Hippocampal formation (tissue), 2 donors: ENCODE results near the gene AQP12B.
"Not testable (repeated sequence)": the region's sequence is repeated elsewhere in the genome, so short reads cannot be mapped to it uniquely, and the experiment has no call there.

Source experiments
- DNase-seq, 2 donors: peaks; one replicate each; lab custom pipeline; 2025; lab: John Stamatoyannopoulos, UW

The AQP12B gene

DNA sequence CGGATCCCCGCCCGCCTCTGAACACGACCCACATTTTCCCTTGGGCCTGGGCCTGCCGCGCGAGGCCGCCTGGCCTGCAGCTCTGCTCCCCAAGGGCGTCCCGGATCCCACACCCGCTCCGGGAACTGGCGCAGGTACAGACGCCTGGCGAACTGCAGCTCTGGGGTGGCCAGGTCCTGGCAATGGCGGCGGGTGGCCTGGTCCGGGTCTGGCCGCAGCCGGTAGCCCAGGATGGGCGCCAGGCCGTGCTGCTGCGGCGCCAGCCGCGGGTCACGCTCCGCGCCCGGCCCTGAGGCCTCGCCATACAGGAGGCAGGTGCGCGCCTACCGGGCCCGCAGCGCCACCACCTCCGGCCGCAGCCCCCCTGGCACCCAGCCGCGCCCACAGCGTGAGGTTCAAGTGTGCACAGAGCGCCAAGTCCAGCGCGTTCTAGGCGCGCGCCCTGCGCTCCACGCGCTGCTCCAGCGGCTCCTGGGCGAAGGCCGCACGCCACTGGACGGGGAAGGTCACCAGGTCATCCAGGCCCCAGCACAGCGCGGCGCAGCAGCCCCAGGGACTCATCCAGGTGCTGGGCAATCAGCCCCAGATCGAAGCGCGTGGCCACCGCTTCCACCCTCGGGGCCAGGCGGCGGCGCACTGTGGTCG, 18.5 kb upstream of the AQP12B start:
- DNase-seq: no peak

- DNase-seq: not testable (repeated sequence)
Measured at GRCh38 chr2:240700616-240701015, 17.9 kb upstream of the AQP12B start.

DNA sequence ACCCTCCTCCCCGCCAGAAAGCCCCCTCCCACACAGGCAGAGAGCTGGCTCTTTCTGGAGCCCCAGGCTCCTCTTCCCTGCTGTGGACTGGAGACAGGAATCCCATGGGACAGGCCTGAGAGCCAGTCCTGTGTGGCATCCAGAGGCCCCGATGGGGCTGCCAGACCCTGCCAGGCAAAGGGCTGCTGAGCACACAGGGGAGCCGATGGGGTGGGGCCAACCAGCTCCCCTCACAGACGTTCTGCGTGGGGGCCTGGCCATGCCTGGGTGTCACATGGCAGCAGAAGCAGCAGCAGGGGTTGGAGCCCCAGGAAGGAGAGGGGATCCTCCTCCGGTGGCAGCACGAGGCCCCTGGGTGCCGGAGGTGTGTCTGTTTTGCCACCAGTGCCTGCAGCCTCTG, 17.1 kb upstream of the AQP12B start:
- DNase-seq: not testable (repeated sequence)

DNA sequence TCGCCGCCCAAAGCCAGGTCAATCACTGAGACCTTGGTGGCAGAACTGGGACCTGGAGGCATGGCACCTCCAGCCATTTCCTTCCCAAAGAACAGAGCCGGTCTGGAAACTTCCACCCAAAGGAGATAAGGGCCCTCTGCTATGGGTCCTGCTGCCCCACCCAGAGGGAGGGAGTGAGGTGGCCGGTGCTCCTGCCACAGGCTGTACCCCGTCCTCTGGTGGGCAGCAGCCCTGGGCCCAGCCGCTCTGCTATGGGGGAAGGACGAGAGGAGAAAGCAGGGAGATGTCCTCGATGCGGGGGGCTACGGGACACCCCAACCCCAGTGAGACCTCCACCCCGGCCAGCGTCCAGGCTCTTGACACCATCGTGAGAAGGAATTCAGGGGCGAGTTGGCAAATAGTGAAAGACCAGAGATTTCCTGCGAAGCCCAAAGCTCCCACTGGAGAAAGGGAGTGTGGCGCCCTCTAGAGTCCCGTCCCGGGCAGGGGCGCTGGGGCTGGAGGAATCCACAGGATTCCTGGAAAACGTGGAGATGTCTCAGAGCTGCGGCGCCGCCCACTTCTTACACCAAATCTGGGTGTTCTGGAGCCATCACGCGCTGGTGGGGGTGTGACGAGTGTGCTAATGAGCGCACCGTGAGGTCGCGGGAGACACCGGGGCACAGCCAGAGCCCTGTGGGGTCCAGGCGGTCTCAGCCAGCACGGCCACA, 16.3 kb upstream of the AQP12B start:
- not testable (repeated sequence) for DNase-seq

DNA sequence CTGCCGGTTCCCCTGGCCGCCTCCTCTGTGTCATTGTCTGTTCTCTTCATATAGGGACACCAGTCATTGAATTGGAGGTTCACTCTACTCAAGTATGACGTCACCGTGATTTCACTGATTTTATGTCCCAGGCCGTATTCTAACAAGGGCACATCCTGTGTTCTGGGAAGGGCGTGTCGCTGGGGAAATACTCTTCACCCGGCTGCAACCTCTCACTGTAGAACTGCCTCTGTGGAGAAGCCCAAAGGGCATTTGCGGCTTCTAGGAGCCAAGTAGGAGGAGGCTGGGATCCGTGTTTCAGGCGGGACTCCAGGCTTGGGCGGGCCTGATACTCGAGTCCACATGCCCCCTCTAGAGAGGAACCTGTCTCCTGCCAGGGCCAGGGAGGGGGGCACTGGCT, 13.8 kb upstream of the AQP12B start:
- DNase-seq: not testable (repeated sequence)

DNA sequence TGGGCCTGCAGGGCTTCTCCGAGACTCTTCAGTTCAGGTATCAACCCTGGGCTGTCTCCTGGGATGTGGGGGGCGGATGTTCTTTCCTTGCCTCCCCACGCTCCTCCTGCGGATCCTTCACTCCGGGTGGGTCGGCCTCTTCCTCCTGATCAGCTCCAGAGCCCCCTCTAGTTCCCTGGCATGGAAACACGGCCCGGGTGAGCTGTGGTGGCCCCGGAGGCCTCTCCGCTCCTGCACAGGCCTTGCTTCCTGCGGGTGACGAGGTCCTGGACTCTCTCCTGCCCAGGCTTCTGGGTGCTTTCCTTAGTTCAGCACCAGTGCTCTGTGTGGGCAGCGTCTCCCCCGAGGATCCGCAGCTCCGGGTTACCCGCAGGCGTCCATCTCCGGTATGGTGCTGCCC, 12.9 kb upstream of the AQP12B start:
- DNase-seq: not testable (repeated sequence)

DNA sequence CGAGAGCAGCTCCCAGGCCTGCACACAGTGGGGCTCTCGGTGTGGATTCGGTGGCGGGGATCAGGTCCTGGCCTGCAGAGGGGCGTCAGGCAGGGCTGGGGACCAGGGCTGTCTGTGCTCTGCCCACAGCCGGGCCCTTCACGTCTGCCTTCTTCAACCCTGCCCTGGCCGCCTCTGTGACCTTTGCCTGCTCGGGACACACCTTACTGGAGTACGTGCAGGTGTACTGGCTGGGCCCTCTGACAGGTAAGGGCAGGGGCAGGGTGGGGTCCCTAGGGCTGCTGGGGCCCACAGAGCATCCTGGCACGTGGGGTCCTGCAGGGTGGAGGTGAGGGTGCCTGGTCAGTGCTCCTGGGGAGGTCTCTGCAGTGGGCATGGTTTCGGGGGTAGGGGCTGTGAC, 11.6 kb upstream of the AQP12B start:
- not testable (repeated sequence) for DNase-seq

- DNase-seq: not testable (repeated sequence)
Measured at GRCh38 chr2:240692583-240693561, 10.2 kb upstream of the AQP12B start.

DNA sequence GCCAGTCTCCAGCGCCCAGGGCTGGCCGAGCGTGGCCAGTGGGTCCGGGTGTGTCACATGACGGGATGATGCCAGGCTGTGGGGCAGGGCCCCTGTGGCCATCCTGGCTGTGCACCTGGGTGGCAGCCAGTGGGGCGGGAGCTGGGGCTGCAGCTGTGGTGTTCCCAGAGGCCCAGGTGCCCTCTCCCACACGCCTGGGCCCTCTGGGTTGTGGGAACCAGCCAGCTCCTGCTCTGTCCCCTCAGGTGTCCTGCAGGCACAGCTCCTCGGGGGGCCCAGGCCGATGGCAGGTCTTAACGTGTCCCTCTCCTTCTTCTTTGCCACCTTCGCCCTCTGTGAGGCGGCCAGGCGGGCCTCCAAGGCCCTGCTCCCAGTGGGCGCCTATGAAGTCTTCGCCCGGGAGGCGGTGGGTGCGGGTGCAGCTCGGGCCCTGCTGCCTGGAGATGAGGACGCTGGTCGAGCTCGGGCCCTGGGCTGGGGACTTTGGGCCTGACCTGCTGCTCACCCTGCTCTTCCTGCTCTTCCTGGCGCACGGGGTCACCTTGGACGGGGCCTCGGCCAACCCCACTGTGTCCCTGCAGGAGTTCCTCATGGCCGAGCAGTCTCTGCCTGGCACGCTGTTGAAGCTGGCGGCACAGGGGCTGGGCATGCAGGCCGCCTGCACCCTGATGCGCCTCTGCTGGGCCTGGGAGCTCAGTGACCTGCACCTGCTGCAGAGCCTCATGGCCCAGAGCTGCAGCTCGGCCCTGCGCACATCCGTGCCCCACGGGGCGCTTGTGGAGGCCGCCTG, 9.1 kb upstream of the AQP12B start, which contains the start of gene AQP12A:
TSS of gene AQP12A (plus strand) at position 236 of the 790 bp plus-strand sequence. CDS start at position 284, 48 bp downstream.
- DNase-seq: not testable (repeated sequence)

- DNase-seq: not testable (repeated sequence)
Measured at GRCh38 chr2:240691075-240691427, 8.4 kb upstream of the AQP12B start.

DNA sequence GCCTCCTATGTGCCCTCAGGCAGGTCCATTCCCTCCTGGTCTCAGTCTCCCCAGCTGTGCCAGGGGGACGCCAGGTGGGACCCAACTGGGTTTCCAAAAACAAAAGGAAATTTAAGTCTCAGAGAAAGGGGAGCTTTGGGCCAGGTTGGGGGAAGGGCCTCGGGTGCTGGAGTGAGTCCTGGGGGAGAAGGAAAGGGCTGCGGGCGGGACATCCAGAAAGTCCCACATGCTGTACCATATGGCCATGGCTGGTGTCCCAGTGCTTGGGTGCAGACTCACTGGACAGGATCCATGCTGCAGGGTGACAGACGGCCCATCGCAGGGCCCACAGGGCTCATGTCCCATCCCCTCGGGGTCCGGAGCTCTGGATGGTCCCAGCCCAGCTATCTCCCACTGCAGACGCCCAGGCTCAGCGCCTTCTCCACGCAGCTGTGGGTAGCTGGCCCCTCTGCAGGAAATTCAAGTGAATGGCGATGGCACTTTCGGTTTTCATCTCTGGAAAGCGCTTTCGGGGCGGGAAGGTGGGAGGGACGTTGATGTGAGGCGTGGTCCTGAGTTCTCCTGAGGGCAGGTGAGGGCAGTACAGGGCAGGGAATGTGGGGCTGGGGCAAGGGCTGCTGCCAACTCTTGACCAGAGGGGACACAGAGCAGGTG, 7.9 kb upstream of the AQP12B start:
- DNase-seq: not testable (repeated sequence)

DNA sequence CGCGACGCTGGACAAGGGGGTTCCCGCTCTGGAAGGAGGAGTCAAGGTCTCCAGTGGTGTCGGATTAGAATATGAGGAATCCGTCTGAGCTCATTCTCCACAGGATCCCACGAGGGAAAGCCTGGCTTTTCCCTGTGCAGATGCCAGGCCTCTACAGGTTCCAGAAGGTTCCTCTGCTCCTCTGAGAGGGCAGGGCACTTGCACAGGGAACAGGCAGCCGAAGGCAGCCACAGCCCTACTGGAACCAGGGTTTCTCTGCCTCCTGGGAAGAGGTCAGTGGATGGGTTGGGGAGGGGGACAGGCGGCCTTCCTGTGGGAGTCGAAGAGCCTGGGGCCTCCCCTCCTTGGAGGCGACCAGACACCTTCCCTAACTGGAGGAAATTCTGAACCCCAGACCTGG, 7.3 kb upstream of the AQP12B start:
- no peak for DNase-seq

- no peak for DNase-seq
Measured at GRCh38 chr2:240688553-240688919, 5.9 kb upstream of the AQP12B start.

DNA sequence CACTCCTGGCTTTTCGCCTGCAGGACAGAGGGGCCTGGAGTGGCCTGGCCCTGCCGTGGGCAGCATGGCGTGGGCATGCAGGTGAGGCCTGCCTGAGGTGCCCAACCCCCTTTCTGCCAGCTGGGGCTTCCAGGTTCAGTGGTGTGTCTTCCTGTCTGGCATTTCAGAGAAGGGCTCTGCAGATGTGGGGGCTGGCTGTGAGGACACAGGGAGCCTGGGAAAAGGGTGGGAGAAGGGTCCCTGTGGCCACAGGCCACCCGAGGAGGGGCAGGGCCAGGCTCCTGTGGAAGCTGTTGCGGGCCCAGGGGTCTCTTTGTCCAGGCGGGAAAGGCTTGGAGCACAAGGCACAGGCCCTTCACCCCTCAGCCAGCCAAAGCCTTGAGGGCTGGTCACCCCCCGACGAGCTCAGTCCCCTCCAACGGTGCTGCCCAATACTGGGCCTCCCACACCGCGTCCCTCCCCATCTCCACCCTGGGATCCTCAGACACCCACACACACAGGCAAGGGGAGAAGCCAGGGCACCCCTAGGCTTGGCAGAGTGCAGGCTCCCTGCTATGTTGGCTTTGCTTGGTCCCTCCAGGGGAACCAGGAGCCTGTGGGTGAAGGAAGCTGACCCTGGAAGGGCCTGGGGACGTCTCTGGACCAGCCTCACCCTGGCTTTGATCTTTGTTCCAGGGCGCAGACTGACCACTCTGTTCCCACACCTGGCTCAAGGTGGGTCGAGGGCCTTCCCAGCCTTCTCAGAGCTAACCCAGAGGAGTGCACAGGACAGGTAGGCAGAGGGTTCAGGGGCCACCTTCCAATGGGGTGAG, 5.3 kb upstream of the AQP12B start:
- DNase-seq: no peak

- DNase-seq: no peak
Measured at GRCh38 chr2:240687045-240687740, 4.5 kb upstream of the AQP12B start.

DNA sequence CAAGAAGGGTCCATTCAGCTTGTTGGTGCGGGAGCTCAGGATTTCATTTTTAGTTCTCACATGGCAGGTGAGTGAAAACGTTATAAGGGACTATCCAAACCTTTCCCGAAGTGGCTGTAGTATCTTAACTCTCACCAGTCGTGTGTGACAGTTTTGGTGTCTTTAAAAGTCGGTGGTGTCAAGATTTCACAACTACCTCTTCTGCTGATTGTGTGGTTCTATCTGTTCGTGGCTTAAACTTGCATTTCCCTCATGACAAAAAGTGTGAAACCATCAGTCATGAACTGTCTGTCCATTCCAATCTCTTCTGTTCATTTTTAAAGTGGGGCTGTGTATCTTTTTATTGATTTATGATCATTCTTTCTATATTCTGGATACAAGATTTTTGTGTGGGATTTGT, 3.8 kb upstream of the AQP12B start:
- no peak for DNase-seq

GRCh38 chr2:240685771-240686371, 3.2 kb upstream of the AQP12B start:
- DNase-seq: no peak

DNA sequence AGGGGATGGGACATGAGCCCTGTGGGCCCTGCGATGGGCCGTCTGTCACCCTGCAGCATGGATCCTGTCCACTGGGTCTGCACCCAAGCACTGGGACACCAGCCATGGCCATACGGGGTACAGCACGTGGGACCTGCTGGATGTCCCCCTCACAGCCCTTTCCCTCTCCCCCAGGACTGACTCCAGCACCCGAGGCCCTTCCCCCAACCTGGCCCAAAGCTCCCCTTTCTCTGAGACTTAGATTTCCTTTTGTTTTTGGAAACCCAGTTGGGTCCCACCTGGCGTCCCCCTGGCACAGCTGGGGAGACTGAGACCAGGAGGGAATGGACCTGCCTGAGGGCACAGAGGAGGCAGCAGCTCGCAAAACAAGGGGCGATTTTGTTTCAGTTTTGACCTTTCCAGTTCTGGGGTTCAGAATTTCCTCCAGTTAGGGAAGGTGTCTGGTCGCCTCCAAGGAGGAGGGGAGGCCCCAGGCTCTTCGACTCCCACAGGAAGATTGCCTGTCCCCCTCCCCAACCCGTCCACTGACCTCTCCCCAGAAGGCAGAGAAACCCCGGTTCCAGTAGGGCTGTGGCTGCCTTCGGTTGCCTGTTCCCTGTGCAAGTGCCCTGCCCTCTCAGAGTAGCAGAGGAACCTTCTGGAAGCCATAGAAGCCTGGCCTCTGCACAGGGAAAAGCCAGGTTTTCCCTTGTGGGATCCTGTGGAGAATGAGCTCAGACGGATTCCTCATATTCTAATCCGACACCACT, 1.5 kb upstream of the AQP12B start:
- not testable (repeated sequence) for DNase-seq
